Activated CD4-positive, alpha-beta T cell treated with anti-CD3 and anti-CD28 coated beads, Interleukin-2, amount 10 ng/mL, durations not matched to agents 7 days and 5 days (primary cell): Measurements from ENCODE around the gene F8. TPM values are rescaled to one million over a fixed set of nuclear protein-coding genes. Genes with fewer than 3 reads are reported as not detected.
"Not testable (repeated sequence)": the region's sequence is repeated elsewhere in the genome, so short reads cannot be mapped to it uniquely, and the experiment has no call there.

Experiments used
- CTCF ChIA-PET: fragments of 350-600 bp; sonication (Branson Sonifier 250); formaldehyde crosslinking; loops from one replicate; lab custom pipeline; 2021; ENCODE audit warnings: antibody characterized with exemption; lab: Charles Lee
- POLR2A ChIA-PET: fragments of 350-600 bp; sonication (Branson Sonifier 250); formaldehyde crosslinking; loops from one replicate; lab custom pipeline; 2021; ENCODE audit warnings: antibody characterized with exemption; lab: Charles Lee
- DNase-seq: peaks from one replicate; pipeline ENCODE4 v3.0.0-alpha.2; 2020
- H3K27ac Mint-ChIP-seq: one replicate; pipeline ENCODE4 v1.8.0; 2021; ENCODE audit warnings: mild to moderate bottlenecking, moderate library complexity, mixed read lengths
- H3K27me3 Mint-ChIP-seq: one replicate; pipeline ENCODE4 v1.8.0; 2021; ENCODE audit warnings: mixed read lengths
- H3K36me3 Mint-ChIP-seq: one replicate; pipeline ENCODE4 v1.8.0; 2021; ENCODE audit warnings: low read depth, mixed read lengths
- H3K4me1 Mint-ChIP-seq: one replicate; pipeline ENCODE4 v1.8.0; 2021; ENCODE audit warnings: mixed read lengths
- H3K4me3 Mint-ChIP-seq: one replicate; pipeline ENCODE4 v1.8.0; 2021; ENCODE audit warnings: mild to moderate bottlenecking, moderate library complexity, mixed read lengths
- H3K9me3 Mint-ChIP-seq: one replicate; pipeline ENCODE4 v1.8.0; 2021; ENCODE audit warnings: mixed read lengths
- total RNA-seq, 2 experiments: library from RNA; stranded (reverse); gene quantifications; one replicate each; pipeline ENCODE4 v1.2.3, GENCODE V29; 2021

The F8 gene
- total RNA-seq, 2 experiments from 2014 or later: 3.9 to 4.6 TPM

DNA sequence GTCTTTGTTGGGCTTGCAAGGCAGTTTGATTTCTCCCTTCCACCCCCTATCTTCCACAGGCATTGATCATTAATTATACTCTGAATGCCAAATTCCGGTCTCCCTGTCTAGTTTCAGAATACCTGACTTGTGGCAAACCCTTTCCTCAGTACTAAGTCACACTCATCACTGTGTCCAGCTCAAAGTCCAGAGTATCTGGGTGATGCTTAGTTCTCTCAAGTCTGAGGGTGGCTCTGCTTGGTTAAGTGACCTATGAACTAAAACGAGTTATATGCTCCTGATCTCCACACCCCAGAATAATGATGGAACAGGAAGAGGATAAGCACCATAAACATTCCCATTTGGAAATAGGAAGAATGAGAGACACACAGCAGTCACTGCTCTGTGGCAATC, 194.5 kb downstream of the F8 start:
- peak overlapping the region; percentile 81 for H3K27ac Mint-ChIP-seq
- ChIA-PET POLR2A (no interaction called here), CTCF (interaction anchor here (1.1 kb wide), 1 partner anchor 23 kb away, joined by 3 read pairs; the partner anchor contains the start of gene MPP1)
- H3K4me3 Mint-ChIP-seq: no peak overlapping the region
- no peaks in the 10 kb centered on the region for H3K27me3 Mint-ChIP-seq
- no peaks in the 10 kb centered on the region for H3K36me3 Mint-ChIP-seq
- H3K9me3 Mint-ChIP-seq: no peaks in the 10 kb centered on the region
- peaks cover 27% of the 10 kb centered on the region for H3K4me1 Mint-ChIP-seq
- no peak for DNase-seq

GRCh38 chrX:154827194-154828015, 195.1 kb downstream of the F8 start:
- Mint-ChIP-seq H3K4me1 (peaks cover 28% of the 10 kb centered on the region), H3K36me3 (no peaks in the 10 kb centered on the region), H3K9me3 (no peaks in the 10 kb centered on the region), H3K27ac (peak overlapping the region; percentile 81), H3K4me3 (no peak overlapping the region), H3K27me3 (no peaks in the 10 kb centered on the region)
- POLR2A ChIA-PET: no interaction called here
- DNase-seq: peak; percentile 8
- CTCF ChIA-PET: no interaction called here

GRCh38 chrX:154825586-154825985, 196.9 kb downstream of the F8 start:
- H3K27ac Mint-ChIP-seq, CTCF ChIA-PET, H3K27me3 Mint-ChIP-seq, H3K4me3 Mint-ChIP-seq, H3K36me3 Mint-ChIP-seq, DNase-seq, POLR2A ChIA-PET, H3K9me3 Mint-ChIP-seq: not testable (repeated sequence)
- H3K4me1 Mint-ChIP-seq: peaks cover 30% of the 10 kb centered on the region

GRCh38 chrX:154824638-154825037, 197.9 kb downstream of the F8 start:
- ChIA-PET POLR2A (no interaction called here), CTCF (no interaction called here)
- Mint-ChIP-seq H3K27me3 (peaks cover 3% of the 10 kb centered on the region), H3K9me3 (no peaks in the 10 kb centered on the region), H3K4me3 (no peak overlapping the region), H3K27ac (no peak overlapping the region), H3K36me3 (no peaks in the 10 kb centered on the region), H3K4me1 (peaks cover 23% of the 10 kb centered on the region)
- no peak for DNase-seq

- ChIA-PET CTCF (interaction anchor here (1.1 to 1.7 kb wide), 2 partner anchors 11 to 17 kb away, joined by 4 read pairs; partner anchors contain the start of gene MPP1), POLR2A (no interaction called here)
- Mint-ChIP-seq H3K36me3 (no peaks in the 10 kb centered on the region), H3K4me3 (no peak overlapping the region), H3K4me1 (peaks cover 3% of the 10 kb centered on the region), H3K27me3 (peaks cover 3% of the 10 kb centered on the region), H3K27ac (no peak overlapping the region), H3K9me3 (no peaks in the 10 kb centered on the region)
- DNase-seq: no peak
These were observed 200.5 kb downstream of the F8 start for GRCh38 chrX:154822029-154822428.

GRCh38 chrX:154821523-154821922, 201.0 kb downstream of the F8 start:
- DNase-seq: no peak
- Mint-ChIP-seq H3K9me3 (no peaks in the 10 kb centered on the region), H3K36me3 (no peaks in the 10 kb centered on the region), H3K4me1 (peaks cover 3% of the 10 kb centered on the region), H3K4me3 (no peak overlapping the region), H3K27me3 (peaks cover 3% of the 10 kb centered on the region), H3K27ac (no peak overlapping the region)
- CTCF ChIA-PET: interaction anchor here (1.7 kb wide), 1 partner anchor 17 kb away, joined by 4 read pairs; the partner anchor contains the start of gene MPP1
- POLR2A ChIA-PET: no interaction called here

- Mint-ChIP-seq H3K36me3 (no peaks in the 10 kb centered on the region), H3K27me3 (peaks cover 4% of the 10 kb centered on the region), H3K9me3 (no peaks in the 10 kb centered on the region), H3K27ac (no peak overlapping the region), H3K4me1 (peaks cover 3% of the 10 kb centered on the region), H3K4me3 (no peak overlapping the region)
- ChIA-PET POLR2A (no interaction called here), CTCF (no interaction called here)
- DNase-seq: no peak
These were observed 202.7 kb downstream of the F8 start for GRCh38 chrX:154819771-154820341.

- DNase-seq: no peak
- Mint-ChIP-seq H3K27me3 (peaks cover 9% of the 10 kb centered on the region), H3K27ac (no peak overlapping the region), H3K4me3 (no peak overlapping the region), H3K36me3 (no peaks in the 10 kb centered on the region), H3K9me3 (no peaks in the 10 kb centered on the region), H3K4me1 (peaks cover 3% of the 10 kb centered on the region)
- POLR2A ChIA-PET: no interaction called here
- CTCF ChIA-PET: interaction anchor here (1.5 kb wide), 1 partner anchor 70 kb away, joined by 4 read pairs; no protein-coding TSS in a partner anchor
These were observed 203.4 kb downstream of the F8 start for GRCh38 chrX:154818916-154819770.

- not testable (repeated sequence) for H3K9me3 Mint-ChIP-seq
These were observed 205.4 kb downstream of the F8 start for GRCh38 chrX:154817048-154817618.

GRCh38 chrX:154816326-154816898, 206.1 kb downstream of the F8 start:
- H3K36me3 Mint-ChIP-seq, H3K27ac Mint-ChIP-seq, H3K4me3 Mint-ChIP-seq, DNase-seq, H3K9me3 Mint-ChIP-seq, H3K4me1 Mint-ChIP-seq, CTCF ChIA-PET: not testable (repeated sequence)
- peaks cover 14% of the 10 kb centered on the region for H3K27me3 Mint-ChIP-seq
- POLR2A ChIA-PET: interaction anchor here (0.6 kb wide), 1 partner anchor 35 kb away, joined by 3 read pairs; no protein-coding TSS in a partner anchor

More at GRCh38 chrX:154817048-154817618, 205.4 kb downstream of the F8 start:
- H3K36me3 Mint-ChIP-seq, DNase-seq, H3K27ac Mint-ChIP-seq, POLR2A ChIA-PET, H3K4me1 Mint-ChIP-seq, H3K4me3 Mint-ChIP-seq: not testable (repeated sequence)
- H3K27me3 Mint-ChIP-seq: peaks cover 15% of the 10 kb centered on the region
- CTCF ChIA-PET: interaction anchor here (0.6 to 1.0 kb wide), 2 partner anchors 12 to 123 kb away, joined by 3 read pairs; partner anchors contain the start of gene MPP1

DNA sequence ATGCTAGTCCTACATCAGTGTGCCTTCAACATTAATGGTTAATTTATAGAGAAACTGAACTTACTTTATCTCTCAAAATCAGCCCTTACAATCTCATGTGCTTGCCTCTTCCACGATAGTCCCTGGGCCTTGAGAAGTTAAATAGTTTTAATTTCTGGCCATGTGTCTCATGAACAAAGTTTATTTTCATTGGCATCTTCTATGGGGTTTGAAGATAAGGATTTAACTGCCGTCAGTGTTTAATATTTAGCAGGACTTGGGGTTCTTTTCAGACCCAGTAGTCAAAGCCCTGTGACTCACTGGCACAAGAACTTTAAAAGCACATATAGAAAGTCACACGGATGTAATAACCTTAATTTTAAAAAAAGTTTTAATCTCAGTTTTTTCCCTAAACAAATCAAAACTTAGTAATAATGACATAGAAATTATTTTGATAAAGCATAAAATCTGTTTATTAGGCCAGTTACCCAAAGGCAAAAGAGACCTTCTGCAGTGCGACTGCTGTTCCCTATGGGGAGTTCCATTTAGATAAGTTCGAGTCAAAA, 207.2 kb downstream of the F8 start:
- H3K9me3 Mint-ChIP-seq: no peaks in the 10 kb centered on the region
- H3K4me1 Mint-ChIP-seq: no peaks in the 10 kb centered on the region
- CTCF ChIA-PET: no interaction called here
- H3K4me3 Mint-ChIP-seq: no peak overlapping the region
- peaks cover 12% of the 10 kb centered on the region for H3K27me3 Mint-ChIP-seq
- H3K36me3 Mint-ChIP-seq: no peaks in the 10 kb centered on the region
- POLR2A ChIA-PET: no interaction called here
- DNase-seq: no peak
- no peak overlapping the region for H3K27ac Mint-ChIP-seq

GRCh38 chrX:154813801-154814200, 208.7 kb downstream of the F8 start:
- Mint-ChIP-seq H3K27ac (no peak overlapping the region), H3K4me1 (peaks cover 10% of the 10 kb centered on the region), H3K27me3 (peaks cover 12% of the 10 kb centered on the region), H3K4me3 (no peak overlapping the region), H3K36me3 (no peaks in the 10 kb centered on the region), H3K9me3 (no peaks in the 10 kb centered on the region)
- ChIA-PET POLR2A (no interaction called here), CTCF (no interaction called here)
- no peak for DNase-seq
